Measurements from ENCODE around the gene TSEN54.

TSEN54 gene

DNA sequence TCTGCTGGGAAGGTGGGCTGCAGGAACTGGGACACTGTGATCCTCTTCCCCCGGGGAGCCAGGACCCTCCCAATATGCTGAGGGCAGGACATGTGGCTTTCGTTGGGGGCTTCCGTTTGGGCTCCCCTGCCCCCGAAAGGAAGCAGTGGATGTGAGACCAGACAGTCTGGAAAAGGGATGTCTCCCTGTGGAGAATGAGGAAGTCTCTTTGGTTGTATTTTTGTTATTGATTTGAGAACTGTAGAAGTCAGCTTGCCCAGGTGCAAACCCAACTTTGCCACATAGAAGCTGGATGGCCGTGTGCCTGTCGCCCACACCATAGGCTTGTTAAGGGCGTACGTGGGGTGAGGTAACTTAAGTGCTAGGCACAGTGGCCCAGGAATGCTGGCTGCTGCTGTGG, 27.9 kb downstream of the TSEN54 start:
- Histone ChIP-seq H3K27me3 (replicated peaks; ENCODE audit: control insufficient read depth, insufficient read depth, low read length) (no peaks in the 10 kb centered on the region), H3K36me3 (ENCODE audit: control insufficient read depth, insufficient read depth, low read length) (no peaks in the 10 kb centered on the region), H3K4me3 (replicated peaks; ENCODE audit: low read depth, low read length) (no peak overlapping the region)
- no peak for DNase-seq (ENCODE audit: extremely low read depth, insufficient read length)
- TF ChIP-seq, protein P1, sequence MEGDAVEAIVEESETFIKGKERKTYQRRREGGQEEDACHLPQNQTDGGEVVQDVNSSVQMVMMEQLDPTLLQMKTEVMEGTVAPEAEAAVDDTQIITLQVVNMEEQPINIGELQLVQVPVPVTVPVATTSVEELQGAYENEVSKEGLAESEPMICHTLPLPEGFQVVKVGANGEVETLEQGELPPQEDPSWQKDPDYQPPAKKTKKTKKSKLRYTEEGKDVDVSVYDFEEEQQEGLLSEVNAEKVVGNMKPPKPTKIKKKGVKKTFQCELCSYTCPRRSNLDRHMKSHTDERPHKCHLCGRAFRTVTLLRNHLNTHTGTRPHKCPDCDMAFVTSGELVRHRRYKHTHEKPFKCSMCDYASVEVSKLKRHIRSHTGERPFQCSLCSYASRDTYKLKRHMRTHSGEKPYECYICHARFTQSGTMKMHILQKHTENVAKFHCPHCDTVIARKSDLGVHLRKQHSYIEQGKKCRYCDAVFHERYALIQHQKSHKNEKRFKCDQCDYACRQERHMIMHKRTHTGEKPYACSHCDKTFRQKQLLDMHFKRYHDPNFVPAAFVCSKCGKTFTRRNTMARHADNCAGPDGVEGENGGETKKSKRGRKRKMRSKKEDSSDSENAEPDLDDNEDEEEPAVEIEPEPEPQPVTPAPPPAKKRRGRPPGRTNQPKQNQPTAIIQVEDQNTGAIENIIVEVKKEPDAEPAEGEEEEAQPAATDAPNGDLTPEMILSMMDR (IDR thresholded peaks at IDR 0.05; ENCODE audit: insufficient read depth, low read length, poor library complexity, severe bottlenecking) = no peak

DNA sequence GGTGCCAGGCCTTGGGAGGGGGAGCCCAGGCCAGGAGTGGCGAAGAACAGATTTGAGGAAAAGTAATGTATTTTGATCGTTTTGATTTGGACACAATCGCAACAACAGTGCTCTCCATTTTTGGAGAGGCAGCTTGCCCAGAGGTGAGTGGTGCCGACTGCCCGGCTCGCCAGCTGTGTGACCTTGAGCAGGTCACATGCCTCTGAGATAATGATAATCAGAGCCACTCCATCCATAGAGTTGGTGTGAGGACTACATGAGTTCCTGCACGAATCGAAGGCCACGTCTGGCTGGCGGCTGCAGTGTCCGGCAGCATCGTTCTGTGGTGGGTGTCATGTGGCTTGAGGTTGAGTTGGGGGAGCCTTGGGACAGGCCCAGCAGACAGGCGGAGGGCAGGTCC, 29.9 kb downstream of the TSEN54 start:
- TF ChIP-seq, protein P1 (IDR thresholded peaks at IDR 0.05; ENCODE audit: insufficient read depth, low read length, poor library complexity, severe bottlenecking) = no peak
- Histone ChIP-seq H3K4me3 (replicated peaks; ENCODE audit: low read depth, low read length) (no peak overlapping the region), H3K27me3 (replicated peaks; ENCODE audit: control insufficient read depth, insufficient read depth, low read length) (no peaks in the 10 kb centered on the region), H3K36me3 (ENCODE audit: control insufficient read depth, insufficient read depth, low read length) (no peaks in the 10 kb centered on the region)
- no peak for DNase-seq (ENCODE audit: extremely low read depth, insufficient read length)

DNA sequence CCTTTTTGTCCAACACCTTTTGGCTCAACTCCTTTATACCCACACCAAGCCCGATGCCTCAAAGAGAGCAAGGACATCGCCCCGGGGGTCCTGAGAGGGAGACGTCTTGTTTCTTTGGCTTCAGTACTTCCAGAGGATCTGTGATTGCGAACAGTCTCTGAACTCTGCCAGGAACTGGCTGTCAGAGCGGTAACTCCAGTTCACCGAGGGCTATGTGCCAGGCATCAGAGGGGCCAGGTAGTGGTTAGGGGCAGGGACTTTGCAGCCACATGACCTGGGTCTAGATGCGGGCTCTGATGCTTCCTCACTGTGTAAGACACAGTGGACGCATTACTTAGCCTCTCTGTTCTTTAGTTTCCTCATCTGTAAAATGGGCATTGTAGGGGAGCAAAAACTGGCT, 30.8 kb downstream of the TSEN54 start:
- Histone ChIP-seq H3K4me3 (replicated peaks; ENCODE audit: low read depth, low read length) (no peak overlapping the region), H3K27me3 (replicated peaks; ENCODE audit: control insufficient read depth, insufficient read depth, low read length) (no peaks in the 10 kb centered on the region), H3K36me3 (ENCODE audit: control insufficient read depth, insufficient read depth, low read length) (no peaks in the 10 kb centered on the region)
- no peak for DNase-seq (ENCODE audit: extremely low read depth, insufficient read length)
- TF ChIP-seq, protein P1 (IDR thresholded peaks at IDR 0.05; ENCODE audit: insufficient read depth, low read length, poor library complexity, severe bottlenecking) = no peak

DNA sequence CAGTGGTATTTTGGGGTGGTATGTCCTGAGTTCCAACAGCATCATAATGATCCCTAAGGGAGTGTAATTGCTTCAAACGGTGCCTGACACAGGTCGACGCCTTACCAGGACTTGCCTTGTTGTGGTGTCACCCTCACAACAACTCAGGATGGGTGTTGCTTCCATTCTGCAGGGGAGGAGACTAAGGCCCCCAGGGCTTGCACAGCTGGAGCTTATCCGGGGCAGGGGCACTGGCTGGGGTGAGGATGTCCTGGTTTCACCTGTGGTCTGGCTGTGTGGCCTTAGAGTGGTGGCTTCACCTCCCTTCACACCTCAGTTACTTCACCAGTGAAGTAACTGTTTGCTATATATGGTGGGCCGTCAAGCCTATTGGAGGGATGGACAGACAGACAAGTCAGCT, 32.5 kb downstream of the TSEN54 start:
- H3K27me3 ChIP-seq (replicated peaks; ENCODE audit: control insufficient read depth, insufficient read depth, low read length) = no peaks in the 10 kb centered on the region
- H3K4me3 ChIP-seq (replicated peaks; ENCODE audit: low read depth, low read length) = no peak overlapping the region
- H3K36me3 ChIP-seq (ENCODE audit: control insufficient read depth, insufficient read depth, low read length) = no peaks in the 10 kb centered on the region
- DNase-seq (ENCODE audit: extremely low read depth, insufficient read length) = no peak
- TF ChIP-seq, protein P1 (IDR thresholded peaks at IDR 0.05; ENCODE audit: insufficient read depth, low read length, poor library complexity, severe bottlenecking) = no peak

DNA sequence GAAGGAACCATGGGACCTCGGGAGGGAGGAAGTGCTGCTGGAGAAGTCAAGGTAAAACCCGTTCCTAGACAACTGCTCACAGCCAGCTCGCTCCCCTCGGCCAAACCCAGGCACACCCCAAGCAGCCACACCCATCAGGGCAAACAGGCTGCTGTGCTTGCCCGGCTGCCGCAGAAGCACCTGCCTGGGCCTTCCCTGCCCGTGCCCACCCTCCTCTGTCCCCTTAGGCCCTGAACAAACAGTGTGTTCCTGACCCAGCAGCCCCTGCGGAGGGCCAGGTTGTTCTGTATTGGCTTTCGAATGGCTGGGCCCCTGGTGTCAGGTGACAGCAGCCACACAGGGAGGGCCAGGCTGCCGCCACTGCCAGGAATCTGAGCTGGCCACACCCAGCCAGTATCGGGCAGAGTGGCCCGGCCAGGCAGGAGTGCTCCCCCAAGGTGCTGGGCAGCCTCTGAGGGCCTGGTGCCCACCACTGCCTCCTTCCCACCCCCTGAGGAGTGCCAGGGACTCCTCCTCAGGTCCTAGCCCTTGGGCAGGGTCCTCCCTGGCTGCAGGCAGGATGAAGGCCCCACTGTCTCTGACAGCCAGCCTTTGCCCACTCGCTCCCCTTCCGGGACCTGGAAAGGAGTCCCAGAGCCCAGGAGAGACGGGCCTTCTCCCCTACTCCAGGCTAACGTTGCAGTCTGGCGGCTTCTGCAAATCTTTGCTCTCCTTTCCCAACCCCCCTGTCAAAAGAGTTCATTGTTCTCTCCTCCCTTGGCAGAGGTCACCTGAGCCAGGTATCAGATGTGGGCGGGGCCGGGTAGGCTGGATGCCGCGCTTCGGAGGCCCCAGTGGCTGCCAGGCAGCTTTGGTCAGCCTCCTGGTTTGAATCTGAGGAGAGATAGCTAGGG, 33.2 kb downstream of the TSEN54 start:
- DNase-seq (ENCODE audit: extremely low read depth, insufficient read length) = no peak
- TF ChIP-seq, protein P1 (IDR thresholded peaks at IDR 0.05; ENCODE audit: insufficient read depth, low read length, poor library complexity, severe bottlenecking) = no peak
- H3K27me3 ChIP-seq (replicated peaks; ENCODE audit: control insufficient read depth, insufficient read depth, low read length) = no peaks in the 10 kb centered on the region
- H3K36me3 ChIP-seq (ENCODE audit: control insufficient read depth, insufficient read depth, low read length) = no peaks in the 10 kb centered on the region
- H3K4me3 ChIP-seq (replicated peaks; ENCODE audit: low read depth, low read length) = no peak overlapping the region

Data from GM06990 (cell line).